Islet of Langerhans (tissue), 1 donor: ENCODE data around the gene FAM219B.
"Not testable (repeated sequence)": the region's sequence is repeated elsewhere in the genome, so short reads cannot be mapped to it uniquely, and the experiment has no call there.

ENCODE experiments used
- FAIRE-seq: peaks from one replicate; lab custom pipeline; 2011; peaks lifted over from hg19 to GRCh38; lab: Jason Lieb, UNC

FAM219B gene, protein sequence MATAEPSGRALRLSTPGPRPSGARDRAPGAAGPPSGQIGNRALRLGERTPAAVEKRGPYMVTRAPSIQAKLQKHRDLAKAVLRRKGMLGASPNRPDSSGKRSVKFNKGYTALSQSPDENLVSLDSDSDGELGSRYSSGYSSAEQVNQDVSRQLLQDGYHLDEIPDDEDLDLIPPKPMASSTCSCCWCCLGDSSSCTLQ

GRCh38 chr15:74906450-74907162 is at the start of gene FAM219B:
TSS of gene FAM219B (minus strand) at chr15:74906851. CDS start at chr15:74906800, 51 bp downstream.
- no peak for FAIRE-seq

GRCh38 chr15:74955796-74956647 is 49.4 kb upstream of the FAM219B start:
- no peak for FAIRE-seq

GRCh38 chr15:74955017-74955416 is 48.4 kb upstream of the FAM219B start:
- FAIRE-seq: no peak

DNA sequence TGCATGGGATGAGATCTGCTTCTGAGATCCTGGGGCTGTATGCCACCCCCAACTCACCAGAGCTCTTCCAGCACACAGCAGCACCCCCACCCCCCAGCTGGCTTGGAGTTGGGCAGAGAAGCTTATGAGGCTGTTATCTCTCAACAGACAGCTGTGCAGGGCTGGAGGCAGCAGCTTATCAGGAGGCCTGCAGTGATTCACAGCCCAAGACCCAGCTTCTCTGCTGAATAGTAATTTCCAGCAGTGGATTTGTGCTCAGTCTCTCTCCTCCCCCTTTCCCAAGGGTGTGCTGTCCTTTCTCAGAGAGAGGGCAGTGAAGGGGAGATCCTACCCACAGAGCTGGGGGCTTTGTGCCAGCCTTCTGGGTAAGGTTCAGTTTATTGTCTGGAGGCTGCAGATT is 47.9 kb upstream of the FAM219B start:
- no peak for FAIRE-seq

DNA sequence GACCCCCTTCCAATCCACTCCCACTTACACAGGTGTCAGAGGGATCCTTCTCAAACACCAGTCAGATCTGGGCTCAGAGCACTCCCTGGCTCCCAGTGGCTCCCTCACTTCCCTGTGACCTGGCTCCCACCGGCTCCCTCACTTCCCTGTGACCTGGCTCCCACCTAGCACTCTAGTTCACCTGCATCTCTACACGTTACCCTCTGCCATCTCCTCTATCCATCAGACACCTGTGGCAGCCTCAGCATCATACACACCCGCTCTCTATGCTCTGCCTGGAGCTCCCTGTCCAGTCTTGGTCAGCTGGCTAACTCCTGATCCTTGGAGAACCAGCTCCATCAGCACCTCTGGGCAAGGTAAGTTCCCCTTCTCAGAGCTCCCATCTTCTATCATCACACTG is 44.4 kb upstream of the FAM219B start:
- no peak for FAIRE-seq

DNA sequence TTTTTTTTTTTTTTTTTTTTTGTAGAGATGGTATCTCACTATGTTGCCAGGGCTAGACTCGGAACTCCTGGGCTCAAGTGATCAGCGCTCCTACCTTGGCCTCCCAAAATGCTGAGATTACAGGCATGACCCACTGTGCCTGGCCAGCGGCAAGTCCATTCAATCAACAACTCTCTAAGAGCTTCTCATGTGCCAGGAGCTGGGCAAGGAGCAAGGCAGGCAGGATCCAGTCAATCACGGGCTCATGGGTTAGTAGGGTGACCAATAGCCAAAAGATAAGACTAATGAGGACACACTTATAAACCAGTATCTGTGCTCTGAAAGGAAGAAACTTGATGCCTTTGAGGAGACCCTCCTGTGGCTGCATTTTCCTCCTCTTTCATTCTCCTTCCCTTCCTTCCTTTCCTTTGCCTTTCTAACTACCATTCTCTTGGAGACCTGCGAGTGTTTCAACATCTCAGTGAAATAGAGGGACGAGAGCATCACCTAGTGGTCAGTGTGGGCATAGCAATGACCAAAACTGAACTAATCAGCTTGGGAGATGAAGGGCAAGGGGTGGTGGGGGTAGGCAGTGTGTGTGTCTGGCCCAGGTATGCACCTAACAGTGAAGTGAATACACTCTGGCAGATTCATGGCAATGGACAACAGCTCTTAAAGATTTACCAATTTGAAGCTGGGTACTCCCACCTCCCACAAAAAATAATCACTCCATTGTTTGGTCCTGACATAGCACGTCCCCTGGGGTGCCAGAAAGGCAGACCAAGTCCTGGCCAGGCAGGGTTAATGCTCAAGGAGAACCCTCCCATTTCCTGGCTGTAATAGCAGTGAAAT is 43.6 kb upstream of the FAM219B start:
- FAIRE-seq: no peak

DNA sequence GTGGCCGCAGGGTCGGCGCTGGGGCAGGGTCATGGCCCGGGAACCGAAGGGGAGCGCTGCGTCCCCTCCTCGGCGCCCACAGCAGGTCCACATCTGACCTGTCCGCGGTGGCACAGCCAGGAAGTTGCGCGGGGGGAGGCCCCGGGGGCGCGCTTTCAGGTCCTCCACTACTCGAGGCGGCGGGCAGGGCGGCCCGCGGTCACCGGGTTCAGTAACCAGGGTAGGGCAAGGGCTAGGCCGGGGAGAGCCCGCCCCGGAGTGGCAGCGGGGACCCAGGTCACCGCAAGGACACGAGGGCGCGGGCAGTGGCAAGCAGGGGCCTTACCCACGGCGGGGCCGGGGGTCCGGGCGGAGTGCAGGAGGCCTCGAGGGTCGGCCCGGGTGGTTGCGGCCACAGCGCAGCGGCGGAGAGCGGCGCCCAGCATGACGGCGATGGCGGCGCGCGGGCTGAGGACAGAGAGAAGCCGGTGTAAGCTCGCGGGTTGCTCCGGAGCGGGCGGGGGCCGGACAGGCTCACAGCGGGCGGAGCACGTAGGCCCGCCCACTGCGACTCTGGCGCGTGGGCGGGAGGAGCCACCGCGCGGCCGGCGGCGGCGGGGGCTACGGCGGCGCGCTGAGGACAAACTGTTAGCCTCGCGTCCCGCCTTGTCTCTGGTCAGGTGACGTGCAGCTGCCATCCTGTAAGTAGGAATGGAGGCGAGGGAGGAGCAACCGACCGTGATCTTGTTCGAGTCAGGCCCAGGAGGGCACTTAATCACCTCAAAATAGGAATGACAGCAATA is 31.1 kb upstream of the FAM219B start, which contains the start of gene COX5A:
Gene COX5A (minus strand): TSS at position 484 of the 782 bp plus-strand sequence. CDS start 59 bp downstream, at position 425.
- no peak for FAIRE-seq

- FAIRE-seq: no peak
These were observed 30.6 kb upstream of the FAM219B start for GRCh38 chr15:74937272-74937589.

GRCh38 chr15:74935193-74935592 is 28.5 kb upstream of the FAM219B start:
- not testable (repeated sequence) for FAIRE-seq

DNA sequence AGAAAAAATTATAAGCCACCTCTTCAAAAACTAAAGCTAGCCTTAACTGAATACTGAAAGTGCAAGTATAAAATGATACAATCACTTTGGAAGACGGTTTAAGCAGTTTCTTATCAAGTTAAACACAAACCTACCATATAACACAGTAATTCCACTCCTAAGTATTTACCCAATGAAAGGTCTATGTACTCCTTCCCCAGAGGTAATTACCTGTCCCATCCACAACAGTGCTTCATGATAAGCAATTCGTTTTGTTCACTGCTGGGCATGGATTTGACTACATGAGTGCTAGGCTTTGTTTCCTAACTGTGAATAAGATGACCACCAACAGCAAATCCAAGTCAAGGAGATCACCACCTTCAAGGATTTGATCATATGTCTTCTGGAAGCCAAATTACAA is 26.9 kb upstream of the FAM219B start:
- FAIRE-seq: no peak

- FAIRE-seq: no peak
These were observed 22.1 kb upstream of the FAM219B start for GRCh38 chr15:74928771-74929198.

DNA sequence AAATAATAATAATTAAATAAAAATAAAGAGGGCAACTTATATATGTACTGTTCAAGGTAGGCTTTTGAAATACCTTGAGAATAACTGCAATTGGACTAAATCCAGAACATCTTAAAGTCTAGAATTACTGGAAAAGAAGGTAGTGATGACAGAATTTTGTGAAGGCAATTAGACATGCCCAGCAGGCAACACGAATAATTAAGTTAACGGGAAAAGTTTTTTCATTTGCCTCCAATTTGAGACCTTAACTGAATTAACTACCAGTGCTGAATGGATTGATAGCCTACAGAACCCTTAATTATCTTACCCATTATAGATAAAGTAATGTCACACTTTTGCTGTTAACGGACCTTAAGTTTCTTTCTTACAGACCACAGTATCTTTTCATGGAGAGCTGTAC is 17.9 kb upstream of the FAM219B start:
- FAIRE-seq: no peak

DNA sequence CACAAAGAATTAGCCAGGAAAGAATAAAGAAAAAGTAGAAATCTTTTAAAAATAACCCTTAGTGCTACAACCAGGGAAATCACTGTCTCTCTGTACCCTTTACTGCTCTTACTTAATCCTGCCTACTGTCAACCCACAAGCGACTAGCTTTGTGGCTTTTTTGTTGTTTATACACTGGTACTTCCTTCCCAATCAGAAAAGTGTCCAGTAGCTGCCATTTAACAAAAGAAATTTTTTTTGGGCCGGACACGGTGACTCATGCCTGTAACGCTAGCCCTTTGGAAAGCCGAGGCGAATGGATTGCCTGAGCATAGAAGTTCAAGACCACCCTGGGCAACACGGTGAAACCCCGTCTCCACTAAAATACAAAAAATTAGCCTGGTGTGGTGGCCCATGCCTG is 13.8 kb upstream of the FAM219B start:
- no peak for FAIRE-seq

- FAIRE-seq: no peak
These were observed 11.0 kb upstream of the FAM219B start for GRCh38 chr15:74917676-74918075.

GRCh38 chr15:74913799-74914198 is 7.1 kb upstream of the FAM219B start:
- not testable (repeated sequence) for FAIRE-seq

- FAIRE-seq: no peak
These were observed 6.4 kb upstream of the FAM219B start for GRCh38 chr15:74913041-74913440.

- no peak for FAIRE-seq
These were observed 2.0 kb upstream of the FAM219B start for GRCh38 chr15:74908635-74909034.

DNA sequence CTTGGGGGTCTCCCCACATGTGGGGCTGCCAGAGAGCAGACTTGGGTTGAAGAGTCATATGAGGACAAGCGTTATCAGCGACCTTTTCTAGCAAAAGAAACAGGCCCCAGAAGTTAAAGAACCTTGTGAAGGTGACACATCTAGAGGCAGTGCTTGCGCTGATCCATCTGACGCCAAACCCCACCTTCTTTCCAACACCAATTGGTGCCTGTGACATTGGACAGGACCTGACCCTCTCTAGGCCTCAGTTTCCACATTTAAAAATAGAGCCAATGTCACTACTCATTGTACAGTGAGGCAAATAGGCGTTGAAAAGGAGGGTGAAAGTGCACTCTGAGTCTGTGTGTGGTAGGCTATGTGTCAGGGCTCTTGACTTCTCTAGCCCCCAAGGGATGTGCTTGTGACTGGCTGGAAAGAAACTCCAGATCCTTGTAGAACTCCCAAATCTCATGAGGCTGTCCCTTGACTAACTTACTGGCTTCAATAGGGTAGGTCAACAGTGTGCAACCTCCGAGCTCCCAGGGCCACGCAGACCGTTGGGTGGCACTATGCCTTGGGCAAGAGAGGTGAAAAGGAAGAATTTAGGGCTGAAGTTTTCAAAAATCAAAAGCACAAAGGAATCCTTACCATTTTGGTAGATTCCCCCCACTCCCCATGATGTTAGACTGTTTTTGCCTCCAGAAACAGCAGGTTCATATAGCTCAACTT is 666 bp upstream of the FAM219B start:
- FAIRE-seq: no peak

GRCh38 chr15:74906067-74906449 is 593 bp downstream of the FAM219B start:
- FAIRE-seq: no peak

- FAIRE-seq: no peak
These were observed 2.4 kb downstream of the FAM219B start for GRCh38 chr15:74904190-74904805.
